Prostate gland (tissue), 2 donors: Measurements from ENCODE around the gene CEACAM8.

Experiments used
- POLR2A ChIP-seq: fragments of 450-650 bp; IDR thresholded peaks from one replicate; pipeline ENCODE4 v1.6.1; 2016; ENCODE audit warnings: antibody characterized with exemption, mild to moderate bottlenecking
- POLR2AphosphoS5 ChIP-seq: sonication (generic); formaldehyde crosslinking; IDR thresholded peaks from one replicate; pipeline ENCODE4 v1.6.1; 2017; ENCODE audit warnings: antibody characterized with exemption
- TF ChIP-seq, protein P1 (sequence below), 4 experiments: fragments of 200-600 bp in 2 of 4; fragments of 450-650 bp in 2 of 4; sonication (generic) in 2 of 4; IDR thresholded peaks; 1 replicate in 3 of 4; 2 replicates in 1 of 4; pipeline ENCODE4 v1.5.1; 2016 to 2019; ENCODE audit warnings: antibody characterized with exemption in 4 of 4, mild to moderate bottlenecking in 2 of 4, moderate library complexity in 2 of 4

DNA sequence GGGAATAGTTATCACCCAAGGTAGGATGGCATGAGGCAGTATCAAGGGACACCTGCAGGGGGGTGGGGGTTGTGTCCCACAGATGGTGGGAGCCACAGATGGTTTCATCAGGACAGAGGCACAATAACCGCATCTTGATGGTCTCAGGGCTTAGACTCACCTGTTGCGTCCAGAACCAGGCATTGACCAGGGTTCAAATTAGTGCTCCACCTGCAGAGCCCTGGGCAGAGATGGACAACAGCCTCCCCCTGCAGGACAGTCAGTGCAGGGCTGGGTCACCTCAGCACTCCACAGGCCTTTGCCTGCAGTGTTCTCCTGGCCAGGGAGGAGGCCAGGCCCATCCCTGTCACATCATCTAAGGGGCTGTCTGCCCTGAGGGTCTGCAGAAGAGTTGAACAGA lies 51.9 kb downstream of the CEACAM8 start:
- no peak for TF ChIP-seq POLR2A
- TF ChIP-seq, protein P1, sequence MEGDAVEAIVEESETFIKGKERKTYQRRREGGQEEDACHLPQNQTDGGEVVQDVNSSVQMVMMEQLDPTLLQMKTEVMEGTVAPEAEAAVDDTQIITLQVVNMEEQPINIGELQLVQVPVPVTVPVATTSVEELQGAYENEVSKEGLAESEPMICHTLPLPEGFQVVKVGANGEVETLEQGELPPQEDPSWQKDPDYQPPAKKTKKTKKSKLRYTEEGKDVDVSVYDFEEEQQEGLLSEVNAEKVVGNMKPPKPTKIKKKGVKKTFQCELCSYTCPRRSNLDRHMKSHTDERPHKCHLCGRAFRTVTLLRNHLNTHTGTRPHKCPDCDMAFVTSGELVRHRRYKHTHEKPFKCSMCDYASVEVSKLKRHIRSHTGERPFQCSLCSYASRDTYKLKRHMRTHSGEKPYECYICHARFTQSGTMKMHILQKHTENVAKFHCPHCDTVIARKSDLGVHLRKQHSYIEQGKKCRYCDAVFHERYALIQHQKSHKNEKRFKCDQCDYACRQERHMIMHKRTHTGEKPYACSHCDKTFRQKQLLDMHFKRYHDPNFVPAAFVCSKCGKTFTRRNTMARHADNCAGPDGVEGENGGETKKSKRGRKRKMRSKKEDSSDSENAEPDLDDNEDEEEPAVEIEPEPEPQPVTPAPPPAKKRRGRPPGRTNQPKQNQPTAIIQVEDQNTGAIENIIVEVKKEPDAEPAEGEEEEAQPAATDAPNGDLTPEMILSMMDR (IDR thresholded peaks at IDR 0.05), result no peak
- no peak for TF ChIP-seq POLR2AphosphoS5
